GM21423 (cell line): ENCODE data around the gene METAP2.

ENCODE experiments used
- ATAC-seq: cut with Tn5 transposase; IDR thresholded peaks from one replicate; pipeline ENCODE4 v1.9.1; 2021; ENCODE audit warnings: mild to moderate bottlenecking, moderate library complexity; ENCODE audit not compliant: unreplicated experiment

Gene METAP2

DNA sequence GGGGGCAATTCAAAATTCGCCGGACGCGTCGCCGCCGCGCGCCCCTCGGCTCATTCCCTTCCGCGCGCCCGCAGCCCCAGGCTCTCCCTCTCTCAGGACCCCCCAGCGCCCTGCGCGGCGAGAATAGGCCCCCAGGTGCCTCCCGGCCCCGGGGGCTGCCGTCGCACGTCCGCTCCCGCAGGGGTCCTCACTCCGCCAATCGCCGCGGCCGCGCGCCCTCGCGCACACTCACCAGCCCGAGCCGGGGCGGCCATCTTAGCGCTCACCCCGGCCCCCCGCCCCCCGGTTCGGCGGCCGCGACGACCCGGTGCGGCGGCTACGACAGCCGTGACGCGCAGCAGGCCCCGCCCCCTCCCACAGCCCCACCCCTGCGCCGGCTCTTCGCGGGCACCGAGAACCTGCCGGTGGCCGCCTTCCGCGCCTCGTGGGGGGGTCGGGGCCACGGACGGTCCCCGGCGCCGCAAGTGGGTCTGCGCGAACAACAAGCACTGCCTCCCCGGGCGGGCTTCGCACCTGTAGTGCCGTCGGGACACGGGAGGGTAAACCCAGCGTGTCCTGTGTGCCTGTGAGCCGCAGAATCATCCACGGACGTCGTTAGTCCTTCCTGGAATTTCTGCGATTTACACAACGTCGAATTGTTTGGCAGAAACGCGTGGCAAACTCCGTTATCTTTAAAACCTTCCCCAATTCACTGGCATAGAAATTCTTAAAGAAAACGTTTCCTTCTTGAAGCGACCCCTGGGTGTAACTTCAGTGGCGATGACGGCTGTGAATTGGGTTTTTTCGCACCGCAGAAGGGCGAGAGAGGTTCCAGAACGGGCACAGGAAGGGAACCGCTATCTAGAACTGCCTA lies 74.8 kb downstream of the METAP2 start:
- ATAC-seq = no peak

DNA sequence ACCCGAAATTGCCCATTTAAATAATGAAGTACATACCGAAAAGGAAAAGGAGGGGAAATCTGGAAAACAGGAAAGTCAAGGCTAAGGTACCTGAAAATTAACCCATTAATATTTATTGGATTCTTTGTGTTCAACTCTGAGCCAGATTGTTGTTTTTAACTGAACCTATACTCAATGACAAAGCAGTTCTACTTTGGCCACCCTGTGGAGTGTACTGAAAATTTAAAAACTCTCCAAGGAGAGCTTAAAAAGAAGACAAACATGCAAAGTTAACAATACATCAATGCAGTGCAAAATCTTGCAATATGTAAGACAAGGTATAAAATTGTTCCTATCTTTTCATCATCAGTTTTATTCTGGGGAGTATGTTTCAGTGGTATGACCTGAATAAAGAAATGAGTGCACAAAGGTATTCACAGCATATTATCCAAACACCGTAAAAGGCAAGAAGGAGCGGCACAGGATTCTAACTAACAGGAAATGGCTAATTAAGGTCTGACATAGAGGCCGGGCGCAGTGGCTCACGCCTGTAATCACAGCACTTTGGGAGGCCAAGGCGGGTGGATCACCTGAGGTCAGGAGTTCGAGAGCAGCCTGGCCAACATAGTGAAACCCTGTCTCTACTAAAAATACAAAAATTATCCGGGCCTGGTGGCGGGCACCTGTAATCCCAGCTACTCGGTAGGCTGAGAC lies 75.6 kb downstream of the METAP2 start:
- no peak for ATAC-seq

DNA sequence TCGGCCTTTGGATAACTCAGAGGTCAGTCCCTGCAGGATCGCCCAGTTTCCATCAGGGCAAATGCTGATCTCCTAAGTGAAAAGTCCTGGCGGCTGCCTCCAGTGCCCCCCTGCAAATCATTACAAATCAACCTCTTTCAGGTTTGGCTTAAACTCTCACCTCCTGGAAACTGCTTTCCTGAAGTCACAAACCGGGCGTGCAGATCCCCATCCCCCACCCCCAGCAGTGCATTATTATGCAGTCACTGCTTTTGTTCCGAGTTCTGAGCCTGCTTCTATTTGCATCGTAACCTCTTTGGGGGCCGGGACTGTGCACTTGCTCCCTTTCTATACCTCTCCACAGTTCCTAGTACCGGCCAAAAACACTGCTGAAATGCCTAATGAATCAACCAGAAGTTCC lies 77.4 kb downstream of the METAP2 start, which contains the start of gene USP44:
Gene USP44 (minus strand): TSS at position 172 of the 400 bp plus-strand sequence. CDS start 17,220 bp downstream, outside the sequence.
- ATAC-seq = no peak

DNA sequence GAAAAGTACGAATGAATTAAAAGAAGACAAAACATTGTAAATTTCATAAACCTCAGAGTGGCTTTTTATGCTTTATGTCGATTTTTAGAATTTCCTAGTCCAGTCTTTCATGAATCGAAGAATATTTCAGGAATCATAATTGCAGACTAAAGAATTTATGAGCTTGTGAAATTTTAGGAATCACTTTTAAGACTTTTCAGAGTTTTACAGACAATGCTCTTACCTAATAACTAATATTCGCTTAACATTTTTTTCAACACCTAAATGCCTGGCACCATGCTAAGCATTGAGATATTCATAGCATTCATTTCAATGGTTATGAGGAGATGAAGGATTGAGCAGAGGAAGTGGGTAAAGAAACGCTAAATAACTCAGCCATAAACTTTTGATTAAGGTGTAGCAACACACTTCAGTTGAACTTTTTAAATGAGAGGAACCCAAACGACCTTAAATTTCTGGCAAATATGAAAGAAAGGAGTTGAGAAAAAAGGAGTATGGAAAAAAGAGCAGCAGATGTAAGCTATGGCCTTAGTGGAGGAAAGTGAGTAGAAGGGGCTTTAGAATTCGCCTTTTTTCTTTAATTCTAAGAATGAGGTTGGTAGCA lies 78.1 kb downstream of the METAP2 start:
- ATAC-seq = no peak

DNA sequence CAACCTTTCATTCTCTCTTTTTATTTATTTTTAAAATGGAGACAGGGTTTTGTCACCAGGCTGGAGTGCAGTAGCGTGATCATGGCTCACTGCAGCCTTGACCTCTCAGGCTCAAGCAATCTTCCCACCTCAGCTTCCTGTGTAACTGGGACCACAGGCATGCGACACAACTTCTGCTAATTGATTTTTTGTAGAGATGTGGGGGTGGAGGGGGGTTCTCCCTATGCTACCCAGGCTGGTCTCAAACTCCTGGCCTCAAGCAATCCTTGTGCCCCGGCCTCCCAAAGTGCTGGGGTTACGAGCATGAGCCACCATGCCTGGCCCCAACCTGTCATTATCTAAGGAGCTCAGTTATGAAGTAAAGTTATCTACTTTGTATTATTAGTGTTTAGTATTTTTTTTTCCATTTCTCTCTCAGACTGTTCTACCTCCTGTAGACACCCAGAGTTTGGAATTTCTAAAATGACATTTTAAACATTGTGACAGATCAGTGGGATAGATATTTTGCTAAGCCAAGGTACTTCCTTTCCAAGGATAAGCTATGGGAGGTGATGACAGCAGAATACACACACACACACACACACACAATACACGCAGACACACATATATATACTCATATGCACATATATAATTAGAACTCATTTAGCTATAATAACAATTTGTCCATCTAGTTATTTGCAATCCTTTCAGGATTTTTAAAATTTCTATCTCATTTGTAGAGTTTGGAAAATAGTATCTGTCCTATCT lies 79.4 kb downstream of the METAP2 start:
- ATAC-seq = no peak

DNA sequence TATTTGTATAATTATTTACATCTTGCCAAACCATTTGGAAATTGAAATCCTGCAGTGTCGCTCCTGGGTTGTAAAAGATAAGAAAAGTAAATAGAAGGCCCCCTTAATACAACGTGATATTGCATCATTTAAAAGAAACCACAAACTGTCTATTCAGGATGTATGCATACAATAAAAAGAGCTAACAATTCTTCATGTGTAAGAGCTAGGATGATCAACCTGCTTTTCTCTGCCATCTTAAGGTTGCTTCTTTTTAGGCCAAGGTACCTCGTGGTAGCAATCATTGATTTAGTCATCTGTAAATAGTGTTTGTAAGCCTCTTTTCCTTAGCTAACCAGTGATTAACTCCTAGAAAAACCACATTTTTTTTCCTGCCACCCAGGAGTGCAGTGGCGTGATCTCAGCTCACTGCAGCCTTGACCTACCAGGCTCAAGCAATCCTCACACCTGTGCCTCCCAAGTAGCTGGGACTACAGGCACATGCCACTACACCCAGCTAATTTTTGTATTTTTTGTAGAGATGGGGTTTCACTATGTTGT lies 80.7 kb downstream of the METAP2 start:
- ATAC-seq = no peak

DNA sequence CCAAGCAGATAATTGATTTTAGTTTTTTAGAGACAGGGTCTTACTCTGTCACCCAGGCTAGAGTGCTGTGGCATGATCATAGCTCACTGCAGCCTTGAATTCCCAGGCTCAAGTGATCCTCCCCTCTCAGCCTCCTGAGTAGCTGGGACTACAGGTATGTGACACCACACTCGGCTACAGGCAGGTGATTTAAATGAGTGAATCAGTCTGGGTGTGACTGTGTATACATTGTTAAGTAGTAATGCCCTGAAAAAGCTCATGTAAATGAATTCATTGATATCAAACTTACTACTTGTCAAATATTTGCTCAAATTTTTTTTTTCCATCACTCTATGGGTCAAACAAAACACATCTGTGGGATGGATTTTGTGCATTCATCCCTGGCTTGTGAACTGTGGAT lies 83.7 kb downstream of the METAP2 start:
- ATAC-seq = no peak
